ENCODE data around the gene COMMD1. TPM values are rescaled to one million over a fixed set of nuclear protein-coding genes. Genes with fewer than 3 reads are reported as not detected.

Gene COMMD1
- total RNA-seq, 1 experiment from 2014 or later = 31.7 TPM

DNA sequence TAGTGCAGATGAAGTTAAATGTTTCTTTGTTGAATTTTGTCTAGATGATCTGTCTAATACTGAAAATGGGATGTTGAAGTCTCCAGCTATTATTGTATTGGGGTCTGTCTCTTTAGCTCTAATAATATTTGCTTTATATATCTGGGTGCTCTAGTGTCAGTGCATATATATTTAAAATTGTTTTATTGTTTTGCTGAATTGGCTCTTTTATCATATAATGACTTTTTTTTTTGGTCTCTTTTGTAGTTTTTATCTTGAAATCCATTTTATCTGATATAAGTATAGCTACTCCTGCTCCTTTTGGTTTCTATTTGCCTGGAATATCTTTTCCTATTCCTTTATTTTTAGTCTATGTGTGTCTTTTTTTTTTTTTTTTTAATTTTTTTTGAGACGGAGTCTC, 79.2 kb downstream of the COMMD1 start:
- TF ChIP-seq EZH2 (IDR thresholded peaks at IDR 0.05; ENCODE audit: low read length, unreplicated experiment) (no peak), EZH2phosphoT487 (IDR thresholded peaks at IDR 0.05; ENCODE audit: borderline replicate concordance, low read length) (no peak)
- TF ChIP-seq, protein P1, sequence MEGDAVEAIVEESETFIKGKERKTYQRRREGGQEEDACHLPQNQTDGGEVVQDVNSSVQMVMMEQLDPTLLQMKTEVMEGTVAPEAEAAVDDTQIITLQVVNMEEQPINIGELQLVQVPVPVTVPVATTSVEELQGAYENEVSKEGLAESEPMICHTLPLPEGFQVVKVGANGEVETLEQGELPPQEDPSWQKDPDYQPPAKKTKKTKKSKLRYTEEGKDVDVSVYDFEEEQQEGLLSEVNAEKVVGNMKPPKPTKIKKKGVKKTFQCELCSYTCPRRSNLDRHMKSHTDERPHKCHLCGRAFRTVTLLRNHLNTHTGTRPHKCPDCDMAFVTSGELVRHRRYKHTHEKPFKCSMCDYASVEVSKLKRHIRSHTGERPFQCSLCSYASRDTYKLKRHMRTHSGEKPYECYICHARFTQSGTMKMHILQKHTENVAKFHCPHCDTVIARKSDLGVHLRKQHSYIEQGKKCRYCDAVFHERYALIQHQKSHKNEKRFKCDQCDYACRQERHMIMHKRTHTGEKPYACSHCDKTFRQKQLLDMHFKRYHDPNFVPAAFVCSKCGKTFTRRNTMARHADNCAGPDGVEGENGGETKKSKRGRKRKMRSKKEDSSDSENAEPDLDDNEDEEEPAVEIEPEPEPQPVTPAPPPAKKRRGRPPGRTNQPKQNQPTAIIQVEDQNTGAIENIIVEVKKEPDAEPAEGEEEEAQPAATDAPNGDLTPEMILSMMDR (conservative IDR thresholded peaks at IDR 0.05; ENCODE audit: low read depth, low read length) = no peak
- H3K4me1 ChIP-seq (ENCODE audit: insufficient read depth, low read length) = no peaks in the 10 kb centered on the region
- no peaks in the 10 kb centered on the region for H3K9me2 ChIP-seq (replicated peaks; ENCODE audit: low read length)
- H2AFZ ChIP-seq (ENCODE audit: low read length) = no peak overlapping the region
- DNase-seq (no peak), ATAC-seq (no peak)
- ChIA-PET POLR2A (ENCODE audit: unreplicated experiment) (no interaction called here), CTCF (interaction anchor here (0.6 kb wide), 1 partner anchor 8 kb away, joined by 4 read pairs; no protein-coding TSS in a partner anchor)
- intact Hi-C loops (cut with micrococcal nuclease) = no loop called here
- 0 out of 2 replicates have a peak, but pooled peaks cover 3% of the 10 kb centered on the region for H3K36me3 ChIP-seq (ENCODE audit: low read depth, low read length)
- BruUV-seq (replicated peaks) = no TSS peak
- H3K4me2 ChIP-seq (ENCODE audit: low read length) = no peak overlapping the region
- no peaks in the 10 kb centered on the region for H3K79me2 ChIP-seq (ENCODE audit: low read length)
- H3K9me3 ChIP-seq (ENCODE audit: low read length) = peaks cover 7% of the 10 kb centered on the region; the same call in 1 of the 2 replicates
- no peak overlapping the region for H3K4me3 ChIP-seq (ENCODE audit: low read length)
- no peak overlapping the region for H3K9ac ChIP-seq (ENCODE audit: low read length)
- H3K27me3 ChIP-seq (ENCODE audit: low read length) = no peaks in the 10 kb centered on the region
- no peaks in the 10 kb centered on the region for H4K20me1 ChIP-seq (ENCODE audit: low read length)
- no peak overlapping the region for H3K27ac ChIP-seq (ENCODE audit: low read length)
- no peaks in the 10 kb centered on the region for H3F3A ChIP-seq (ENCODE audit: low read length, unreplicated experiment)

DNA sequence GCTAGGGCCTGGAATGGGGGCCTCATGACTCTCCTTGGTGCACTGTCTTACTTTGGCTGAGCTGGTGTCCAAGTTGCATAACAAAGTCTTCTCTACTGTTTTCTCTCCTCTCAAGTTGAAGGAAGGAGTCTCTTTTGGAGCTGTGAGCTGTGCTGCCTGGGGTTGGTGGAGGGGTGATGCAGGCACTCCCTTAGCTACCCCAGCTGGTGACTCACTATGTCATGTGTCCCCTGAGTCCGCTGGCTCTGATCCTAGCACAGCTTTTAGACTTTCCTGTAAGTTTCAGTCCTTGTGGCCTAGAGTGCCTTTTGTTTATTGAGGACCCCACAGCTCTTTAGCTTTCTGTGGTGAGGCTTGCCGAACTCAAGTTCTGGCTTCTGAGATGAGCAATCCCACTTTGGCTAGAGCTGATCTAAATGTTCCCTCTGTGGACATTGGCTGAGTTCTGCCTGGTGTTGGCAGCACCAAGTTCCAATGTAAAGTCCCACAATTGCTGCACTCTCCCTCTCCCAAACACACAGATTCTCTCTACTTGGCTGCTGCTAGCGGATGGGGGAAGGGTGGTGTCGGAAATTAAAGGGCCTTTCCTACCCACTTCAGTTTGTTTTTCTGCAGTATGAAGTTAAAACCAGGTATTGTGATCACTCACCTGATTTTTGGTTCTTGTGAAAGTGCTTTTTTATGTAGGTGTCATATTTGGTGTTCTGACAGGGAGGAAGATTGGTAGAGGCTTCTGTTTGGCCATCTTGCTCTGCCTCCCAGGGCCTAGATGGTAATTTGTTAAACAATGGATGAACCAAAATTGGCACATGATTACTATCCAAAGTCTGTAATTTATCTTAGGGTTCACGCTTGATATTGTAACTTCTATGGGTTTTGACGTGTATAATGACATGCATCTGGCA, 83.2 kb downstream of the COMMD1 start:
- ChIA-PET CTCF (no interaction called here), POLR2A (ENCODE audit: unreplicated experiment) (no interaction called here)
- no peaks in the 10 kb centered on the region for H3K27me3 ChIP-seq (ENCODE audit: low read length)
- DNase-seq (no peak), ATAC-seq (no peak)
- no TSS peak for BruUV-seq (replicated peaks)
- TF ChIP-seq, protein P1 (conservative IDR thresholded peaks at IDR 0.05; ENCODE audit: low read depth, low read length) = no peak
- TF ChIP-seq EZH2 (IDR thresholded peaks at IDR 0.05; ENCODE audit: low read length, unreplicated experiment) = no peak
- TF ChIP-seq EZH2phosphoT487 (IDR thresholded peaks at IDR 0.05; ENCODE audit: borderline replicate concordance, low read length) = no peak
- no peaks in the 10 kb centered on the region for H4K20me1 ChIP-seq (ENCODE audit: low read length)
- H3K4me2 ChIP-seq (ENCODE audit: low read length) = no peak overlapping the region
- H3K4me3 ChIP-seq (ENCODE audit: low read length) = no peak overlapping the region
- no peak overlapping the region for H3K9ac ChIP-seq (ENCODE audit: low read length)
- H3K4me1 ChIP-seq (ENCODE audit: insufficient read depth, low read length) = no peaks in the 10 kb centered on the region
- no peaks in the 10 kb centered on the region for H3K79me2 ChIP-seq (ENCODE audit: low read length)
- H3K27ac ChIP-seq (ENCODE audit: low read length) = no peak overlapping the region
- no peaks in the 10 kb centered on the region for H3K36me3 ChIP-seq (ENCODE audit: low read depth, low read length)
- no peaks in the 10 kb centered on the region for H3K9me2 ChIP-seq (replicated peaks; ENCODE audit: low read length)
- H2AFZ ChIP-seq (ENCODE audit: low read length) = no peak overlapping the region
- no peaks in the 10 kb centered on the region for H3K9me3 ChIP-seq (ENCODE audit: low read length)
- intact Hi-C loops (cut with micrococcal nuclease) = no loop called here
- no peaks in the 10 kb centered on the region for H3F3A ChIP-seq (ENCODE audit: low read length, unreplicated experiment)

Data from PC-3 (cell line).